Activated naive CD8-positive, alpha-beta T cell (primary cell): ENCODE data around the gene CFAP74.

ENCODE experiments used
- H3K27ac Mint-ChIP-seq: one replicate; pipeline ENCODE4 v1.8.0; 2021; ENCODE audit warnings: mixed read lengths
- H3K27me3 Mint-ChIP-seq: one replicate; pipeline ENCODE4 v1.8.0; 2021; ENCODE audit warnings: mixed read lengths
- H3K36me3 Mint-ChIP-seq: one replicate; pipeline ENCODE4 v1.8.0; 2021; ENCODE audit warnings: mixed read lengths
- H3K4me1 Mint-ChIP-seq: one replicate; pipeline ENCODE4 v1.8.0; 2021; ENCODE audit warnings: low read depth, mixed read lengths
- H3K4me3 Mint-ChIP-seq: one replicate; pipeline ENCODE4 v1.8.0; 2021; ENCODE audit warnings: mild to moderate bottlenecking, mixed read lengths
- H3K9me3 Mint-ChIP-seq: one replicate; pipeline ENCODE4 v1.8.0; 2021; ENCODE audit warnings: low read depth, mixed read lengths

CFAP74 gene

GRCh38 chr1:1962752-1963151, 40.8 kb downstream of the CFAP74 start:
- no peaks in the 10 kb centered on the region for H3K36me3 Mint-ChIP-seq
- H3K4me1 Mint-ChIP-seq = peaks cover 2% of the 10 kb centered on the region
- no peak overlapping the region for H3K4me3 Mint-ChIP-seq
- no peaks in the 10 kb centered on the region for H3K9me3 Mint-ChIP-seq
- H3K27ac Mint-ChIP-seq = no peak overlapping the region
- peaks cover 14% of the 10 kb centered on the region for H3K27me3 Mint-ChIP-seq

DNA sequence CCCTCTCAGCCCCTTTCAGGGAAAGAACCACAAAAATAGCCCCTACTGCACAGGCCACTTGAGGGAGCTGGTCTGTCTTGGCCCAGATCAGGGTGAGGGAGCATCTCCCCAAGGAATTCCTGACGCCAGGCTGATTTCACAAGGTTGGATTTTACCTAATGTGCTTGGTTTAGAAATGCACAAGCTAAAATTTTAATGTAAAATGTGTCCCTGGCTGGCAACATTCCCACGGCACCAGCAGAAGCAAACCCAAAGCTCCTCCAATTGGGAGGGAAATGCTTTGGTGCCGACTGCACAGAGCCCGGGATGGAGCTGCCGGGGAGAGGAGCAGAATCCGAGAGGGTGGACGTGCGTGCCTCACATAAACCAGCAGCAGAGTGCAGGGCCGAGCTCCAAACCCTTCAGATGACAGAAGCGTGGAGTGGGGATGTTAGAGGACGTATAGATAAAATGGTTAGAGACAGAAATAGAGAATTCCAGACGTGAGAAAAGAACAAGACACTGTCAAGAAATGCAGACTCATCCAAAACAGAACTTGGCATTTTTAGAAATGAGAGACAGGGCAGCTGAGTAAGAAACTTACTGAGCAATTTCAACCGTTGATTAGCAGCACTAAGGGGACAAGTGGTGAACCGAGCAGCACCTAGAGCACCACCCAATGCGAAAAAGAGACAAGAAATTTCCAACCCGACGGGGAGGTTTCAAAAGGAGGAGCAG, 42.9 kb downstream of the CFAP74 start:
- no peaks in the 10 kb centered on the region for H3K36me3 Mint-ChIP-seq
- no peaks in the 10 kb centered on the region for H3K9me3 Mint-ChIP-seq
- peaks cover 2% of the 10 kb centered on the region for H3K4me1 Mint-ChIP-seq
- no peak overlapping the region for H3K27ac Mint-ChIP-seq
- peaks cover 13% of the 10 kb centered on the region for H3K27me3 Mint-ChIP-seq
- H3K4me3 Mint-ChIP-seq = no peak overlapping the region

DNA sequence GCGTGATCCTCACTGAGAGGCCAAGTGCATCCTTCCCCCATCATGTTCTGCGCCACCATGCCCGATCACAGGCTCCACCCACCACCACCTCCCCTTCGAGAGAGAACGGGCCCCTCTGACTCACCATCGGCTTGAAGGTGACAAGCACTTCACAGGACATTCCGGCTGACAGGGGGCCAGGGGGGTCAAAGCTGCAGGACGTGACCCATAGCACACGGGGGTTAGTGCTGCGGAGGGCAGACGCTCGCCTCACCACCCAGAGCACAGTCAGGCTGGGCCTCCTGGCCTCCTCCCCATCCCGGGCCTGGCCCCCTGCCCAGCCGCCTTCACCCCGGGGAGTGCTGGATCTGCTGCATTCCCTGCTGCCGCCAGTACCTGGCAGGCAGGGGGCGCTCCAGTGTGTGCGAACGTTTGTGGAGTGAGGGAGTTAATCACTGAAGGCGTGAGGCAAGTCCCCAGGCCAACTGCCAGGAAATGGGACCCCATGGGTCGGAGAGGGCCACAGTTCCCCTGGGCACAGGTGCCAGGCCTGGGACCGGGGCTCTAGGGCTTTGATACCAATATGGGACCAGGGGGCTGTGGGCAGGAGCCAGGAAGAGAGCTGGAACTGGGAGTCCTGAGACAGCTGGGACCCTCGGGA, 43.6 kb downstream of the CFAP74 start:
- no peak overlapping the region for H3K27ac Mint-ChIP-seq
- no peaks in the 10 kb centered on the region for H3K9me3 Mint-ChIP-seq
- peaks cover 3% of the 10 kb centered on the region for H3K4me1 Mint-ChIP-seq
- H3K27me3 Mint-ChIP-seq = peaks cover 13% of the 10 kb centered on the region
- H3K36me3 Mint-ChIP-seq = no peaks in the 10 kb centered on the region
- H3K4me3 Mint-ChIP-seq = no peak overlapping the region

DNA sequence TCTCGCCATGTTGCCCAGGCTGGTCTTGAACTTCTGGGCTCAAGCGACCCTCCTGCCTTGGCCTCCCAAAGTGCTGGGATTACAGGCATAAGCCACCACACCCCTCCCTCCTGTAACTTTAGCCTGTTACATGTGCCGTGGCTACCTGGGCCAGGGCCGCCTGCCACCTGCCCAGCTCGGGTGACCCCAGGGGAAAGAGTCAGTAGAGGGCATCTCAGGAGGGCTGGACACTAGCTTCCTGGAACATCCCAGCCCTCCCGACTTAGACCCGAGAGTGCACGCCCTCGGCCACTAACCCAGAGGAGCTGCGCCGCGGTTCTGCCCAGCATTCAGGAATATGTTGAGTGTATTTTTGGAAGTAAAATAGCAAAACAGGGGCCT, 44.1 kb downstream of the CFAP74 start:
- H3K9me3 Mint-ChIP-seq = no peaks in the 10 kb centered on the region
- no peak overlapping the region for H3K27ac Mint-ChIP-seq
- H3K4me1 Mint-ChIP-seq = peaks cover 5% of the 10 kb centered on the region
- no peak overlapping the region for H3K4me3 Mint-ChIP-seq
- no peaks in the 10 kb centered on the region for H3K36me3 Mint-ChIP-seq
- peaks cover 13% of the 10 kb centered on the region for H3K27me3 Mint-ChIP-seq

DNA sequence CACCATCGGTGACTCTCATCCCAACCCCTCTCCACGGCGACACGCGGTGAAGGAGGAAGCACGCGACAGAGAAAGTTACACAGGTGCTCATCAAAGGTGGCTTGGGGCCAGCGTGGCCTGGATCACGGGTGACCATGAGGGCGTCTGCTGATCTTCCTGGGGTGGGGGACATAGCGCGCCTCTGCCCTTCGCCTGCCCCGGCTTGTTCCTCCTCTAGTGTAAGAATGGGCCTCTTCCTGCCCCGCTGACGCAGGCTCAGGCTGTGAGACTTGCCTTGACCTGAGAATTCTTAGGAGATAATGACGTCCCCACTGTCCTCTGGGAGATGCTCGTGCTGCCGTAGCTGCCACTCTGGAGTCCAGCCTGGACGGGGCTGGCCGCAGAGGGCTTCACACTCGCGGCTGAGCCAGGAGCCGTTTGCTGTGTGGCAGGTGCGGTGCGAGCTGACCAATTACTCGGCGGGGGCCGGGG, 45.5 kb downstream of the CFAP74 start:
- H3K27ac Mint-ChIP-seq = no peak overlapping the region
- no peaks in the 10 kb centered on the region for H3K9me3 Mint-ChIP-seq
- peaks cover 5% of the 10 kb centered on the region for H3K4me1 Mint-ChIP-seq
- peaks cover 13% of the 10 kb centered on the region for H3K27me3 Mint-ChIP-seq
- no peak overlapping the region for H3K4me3 Mint-ChIP-seq
- no peaks in the 10 kb centered on the region for H3K36me3 Mint-ChIP-seq

DNA sequence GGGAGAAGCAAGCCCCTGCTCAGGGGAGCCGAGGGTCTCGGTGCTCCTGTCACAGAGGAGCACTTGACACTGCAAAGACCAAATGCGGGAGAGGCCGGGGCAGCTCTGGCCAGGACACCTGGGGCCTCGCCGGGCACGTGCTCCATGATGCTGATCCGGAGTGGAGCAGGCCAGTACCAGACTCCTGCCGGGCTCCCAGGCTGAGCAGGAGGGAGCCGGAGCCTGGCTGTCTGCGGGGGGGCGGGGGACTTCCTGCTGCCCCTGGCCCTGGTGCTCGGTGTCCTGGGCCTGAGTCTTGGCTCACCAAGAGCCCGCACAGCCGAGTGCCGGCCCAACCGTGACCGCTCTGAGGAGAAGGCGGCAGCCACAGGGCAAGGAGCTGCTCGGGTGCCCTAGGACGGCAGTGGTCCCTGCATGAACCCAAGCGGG, 46.0 kb downstream of the CFAP74 start:
- H3K27ac Mint-ChIP-seq = no peak overlapping the region
- H3K27me3 Mint-ChIP-seq = peaks cover 13% of the 10 kb centered on the region
- H3K36me3 Mint-ChIP-seq = no peaks in the 10 kb centered on the region
- no peaks in the 10 kb centered on the region for H3K9me3 Mint-ChIP-seq
- H3K4me1 Mint-ChIP-seq = peaks cover 5% of the 10 kb centered on the region
- no peak overlapping the region for H3K4me3 Mint-ChIP-seq

DNA sequence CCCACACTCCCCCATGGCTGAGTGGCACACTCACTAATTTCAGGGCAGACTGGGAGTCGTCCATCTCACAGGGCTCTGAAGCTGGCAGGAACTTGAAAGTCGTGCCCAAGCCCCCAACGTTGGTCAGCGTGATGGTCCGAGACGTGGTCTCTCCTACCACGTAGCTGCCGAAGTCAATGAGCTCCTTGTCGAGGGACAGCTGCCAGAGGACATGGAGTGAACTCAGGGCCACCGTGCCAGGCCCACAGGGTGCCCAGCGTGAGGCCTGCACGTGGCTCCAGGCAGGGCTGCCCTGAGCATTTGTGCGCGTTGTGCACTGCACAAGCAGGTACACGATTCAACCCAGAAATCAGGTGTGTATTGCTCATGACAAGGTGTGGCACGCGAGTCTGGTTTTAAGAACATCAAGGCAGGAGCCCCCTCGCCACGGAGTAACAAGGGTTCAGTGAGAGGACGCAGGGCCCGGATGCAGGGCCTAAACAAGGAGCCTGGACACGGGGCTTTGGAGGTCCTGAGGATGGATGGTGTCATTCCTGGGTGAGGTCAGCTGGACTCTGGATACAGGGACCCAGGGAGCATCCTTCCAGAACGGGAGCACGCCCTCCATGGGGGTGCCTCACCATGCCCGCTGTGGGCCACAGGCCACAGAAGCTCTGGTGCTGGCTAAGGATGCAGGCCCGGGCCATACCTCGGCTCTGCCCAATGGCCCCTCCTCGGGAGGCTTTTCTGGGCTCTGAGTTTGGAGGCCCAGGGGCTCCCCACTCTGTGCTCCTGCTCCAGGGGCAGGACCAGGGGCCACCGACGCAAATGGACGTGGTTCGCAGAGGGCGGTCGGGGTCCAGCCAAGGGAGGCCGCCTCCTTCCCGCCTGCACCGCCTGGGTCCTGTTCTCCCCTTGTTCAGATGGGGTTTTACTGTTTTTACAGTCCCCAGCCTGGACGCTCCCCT, 46.7 kb downstream of the CFAP74 start:
- Mint-ChIP-seq H3K9me3 (no peaks in the 10 kb centered on the region), H3K4me3 (no peak overlapping the region), H3K27ac (no peak overlapping the region), H3K36me3 (no peaks in the 10 kb centered on the region), H3K4me1 (peaks cover 5% of the 10 kb centered on the region), H3K27me3 (peaks cover 13% of the 10 kb centered on the region)

GRCh38 chr1:1956101-1956500, 47.5 kb downstream of the CFAP74 start:
- Mint-ChIP-seq H3K9me3 (no peaks in the 10 kb centered on the region), H3K27ac (no peak overlapping the region), H3K27me3 (peaks cover 11% of the 10 kb centered on the region), H3K4me1 (peaks cover 5% of the 10 kb centered on the region), H3K36me3 (no peaks in the 10 kb centered on the region), H3K4me3 (no peak overlapping the region)

DNA sequence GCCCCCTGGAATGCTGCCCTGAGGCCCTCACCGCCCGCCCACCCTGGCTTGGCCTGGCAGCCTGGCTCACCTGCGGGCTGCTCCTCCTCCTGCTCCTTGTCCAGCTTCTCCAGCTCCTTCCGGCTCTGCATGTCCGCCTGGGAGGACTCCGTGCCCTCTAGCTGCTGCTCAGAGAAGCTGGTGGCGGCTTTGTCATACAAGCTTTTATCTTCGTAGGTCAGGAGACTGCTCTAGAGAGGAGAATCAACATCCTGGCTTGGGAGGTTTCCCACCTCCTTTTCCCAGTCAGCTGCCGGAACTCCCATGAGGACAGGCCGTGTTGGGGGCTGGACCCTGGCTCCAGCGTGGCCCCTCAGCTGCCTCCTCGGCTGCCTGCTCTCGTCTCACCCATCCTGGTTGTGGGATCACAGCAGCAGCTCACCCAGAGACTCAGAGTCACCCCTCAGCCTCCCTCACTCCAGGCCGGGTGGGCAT, 47.9 kb downstream of the CFAP74 start:
- Mint-ChIP-seq H3K9me3 (no peaks in the 10 kb centered on the region), H3K36me3 (no peaks in the 10 kb centered on the region), H3K27me3 (peaks cover 6% of the 10 kb centered on the region), H3K4me1 (peaks cover 5% of the 10 kb centered on the region), H3K27ac (no peak overlapping the region), H3K4me3 (no peak overlapping the region)

DNA sequence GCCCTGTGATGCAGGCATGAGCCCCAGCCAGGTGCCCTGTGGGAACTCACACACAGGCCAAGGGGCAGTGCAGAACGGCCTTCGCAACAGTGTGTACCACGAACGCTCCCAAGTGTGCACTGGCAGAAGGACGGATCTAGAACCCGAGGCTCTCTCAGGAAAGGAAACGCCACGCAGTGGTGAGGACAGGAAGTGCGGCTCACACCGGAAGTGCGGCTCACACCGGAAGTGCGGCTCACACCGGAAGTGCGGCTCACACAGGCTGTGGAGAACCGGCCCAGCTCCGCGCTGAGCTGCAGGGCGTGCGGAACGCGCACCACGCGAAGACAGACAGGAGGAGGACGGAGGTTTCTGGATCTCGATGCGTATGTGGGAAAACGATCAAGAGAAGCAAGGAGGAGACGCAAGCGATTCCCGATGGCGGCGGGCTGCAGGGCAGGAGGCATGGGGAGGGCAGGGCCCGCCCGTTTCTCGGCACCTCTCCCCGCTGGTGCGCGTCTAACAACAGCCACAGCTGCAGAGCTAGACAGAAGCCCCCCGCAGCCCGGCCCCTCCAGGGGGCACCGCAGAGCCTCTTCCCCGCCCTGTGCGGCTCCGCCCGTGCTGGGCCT, 48.6 kb downstream of the CFAP74 start:
- H3K36me3 Mint-ChIP-seq = no peaks in the 10 kb centered on the region
- peaks cover 4% of the 10 kb centered on the region for H3K27me3 Mint-ChIP-seq
- peaks cover 5% of the 10 kb centered on the region for H3K4me1 Mint-ChIP-seq
- no peak overlapping the region for H3K27ac Mint-ChIP-seq
- H3K9me3 Mint-ChIP-seq = no peaks in the 10 kb centered on the region
- no peak overlapping the region for H3K4me3 Mint-ChIP-seq

GRCh38 chr1:1954015-1954414, 49.6 kb downstream of the CFAP74 start:
- H3K4me1 Mint-ChIP-seq = peaks cover 3% of the 10 kb centered on the region
- H3K9me3 Mint-ChIP-seq = no peaks in the 10 kb centered on the region
- H3K4me3 Mint-ChIP-seq = no peak overlapping the region
- H3K27me3 Mint-ChIP-seq = peaks cover 4% of the 10 kb centered on the region
- H3K36me3 Mint-ChIP-seq = no peaks in the 10 kb centered on the region
- H3K27ac Mint-ChIP-seq = no peak overlapping the region

- Mint-ChIP-seq H3K4me1 (peaks cover 3% of the 10 kb centered on the region), H3K9me3 (no peaks in the 10 kb centered on the region), H3K36me3 (no peaks in the 10 kb centered on the region), H3K4me3 (no peak overlapping the region), H3K27me3 (no peaks in the 10 kb centered on the region), H3K27ac (no peak overlapping the region)
Measured at GRCh38 chr1:1950940-1951339, 52.6 kb downstream of the CFAP74 start.

DNA sequence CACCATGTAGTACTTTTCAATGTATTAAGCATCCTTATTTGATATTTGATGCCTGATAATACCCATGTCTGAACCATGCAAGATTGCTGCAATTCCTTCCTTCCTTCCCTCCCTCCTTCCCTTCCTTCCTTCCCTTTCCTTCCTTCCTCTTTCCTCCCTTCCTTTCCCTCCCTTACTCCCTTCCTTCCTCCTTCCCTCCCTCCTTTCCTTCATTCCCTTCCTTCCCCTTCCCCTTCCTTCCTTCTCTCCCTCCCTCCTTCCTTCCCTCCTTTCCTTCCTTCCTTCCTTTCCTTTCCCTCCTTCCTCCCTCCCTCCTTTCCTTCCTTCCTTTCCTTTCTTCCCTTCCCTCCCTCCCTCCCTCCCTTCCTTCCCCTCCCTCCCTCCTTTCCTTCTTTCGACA, 54.8 kb downstream of the CFAP74 start:
- Mint-ChIP-seq H3K27ac (no peak overlapping the region), H3K4me1 (peaks cover 2% of the 10 kb centered on the region), H3K4me3 (no peak overlapping the region), H3K36me3 (no peaks in the 10 kb centered on the region), H3K27me3 (no peaks in the 10 kb centered on the region), H3K9me3 (no peaks in the 10 kb centered on the region)

GRCh38 chr1:1947493-1947892, 56.1 kb downstream of the CFAP74 start:
- no peaks in the 10 kb centered on the region for H3K27me3 Mint-ChIP-seq
- H3K27ac Mint-ChIP-seq = no peak overlapping the region
- H3K9me3 Mint-ChIP-seq = no peaks in the 10 kb centered on the region
- no peak overlapping the region for H3K4me3 Mint-ChIP-seq
- H3K4me1 Mint-ChIP-seq = peaks cover 2% of the 10 kb centered on the region
- no peaks in the 10 kb centered on the region for H3K36me3 Mint-ChIP-seq
